B cell (primary cell): Measurements from ENCODE around the gene ADCY2.

Experiments used
- EZH2 ChIP-seq: IDR thresholded peaks from 2 replicates; pipeline ENCODE4 v1.6.1; 2012; ENCODE audit warnings: borderline replicate concordance, low read depth, mild to moderate bottlenecking, moderate library complexity, low read length; ENCODE audit not compliant: insufficient read depth, poor library complexity, severe bottlenecking
- TF ChIP-seq, protein P1 (sequence below): fragments of 200-600 bp; IDR thresholded peaks from one replicate; pipeline ENCODE4 v1.8.0; 2022; ENCODE audit warnings: antibody characterized with exemption, mild to moderate bottlenecking

- TF ChIP-seq, protein P1, sequence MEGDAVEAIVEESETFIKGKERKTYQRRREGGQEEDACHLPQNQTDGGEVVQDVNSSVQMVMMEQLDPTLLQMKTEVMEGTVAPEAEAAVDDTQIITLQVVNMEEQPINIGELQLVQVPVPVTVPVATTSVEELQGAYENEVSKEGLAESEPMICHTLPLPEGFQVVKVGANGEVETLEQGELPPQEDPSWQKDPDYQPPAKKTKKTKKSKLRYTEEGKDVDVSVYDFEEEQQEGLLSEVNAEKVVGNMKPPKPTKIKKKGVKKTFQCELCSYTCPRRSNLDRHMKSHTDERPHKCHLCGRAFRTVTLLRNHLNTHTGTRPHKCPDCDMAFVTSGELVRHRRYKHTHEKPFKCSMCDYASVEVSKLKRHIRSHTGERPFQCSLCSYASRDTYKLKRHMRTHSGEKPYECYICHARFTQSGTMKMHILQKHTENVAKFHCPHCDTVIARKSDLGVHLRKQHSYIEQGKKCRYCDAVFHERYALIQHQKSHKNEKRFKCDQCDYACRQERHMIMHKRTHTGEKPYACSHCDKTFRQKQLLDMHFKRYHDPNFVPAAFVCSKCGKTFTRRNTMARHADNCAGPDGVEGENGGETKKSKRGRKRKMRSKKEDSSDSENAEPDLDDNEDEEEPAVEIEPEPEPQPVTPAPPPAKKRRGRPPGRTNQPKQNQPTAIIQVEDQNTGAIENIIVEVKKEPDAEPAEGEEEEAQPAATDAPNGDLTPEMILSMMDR: no peak
- TF ChIP-seq EZH2: no peak
Measured at GRCh38 chr5:7759951-7760580, 364.1 kb downstream of the ADCY2 start.
